HepG2 (cell line): Measurements from ENCODE around the gene SCAF11. TPM values are rescaled to one million over a fixed set of nuclear protein-coding genes. Genes with fewer than 3 reads are reported as not detected.

ENCODE experiments used
- ATAC-seq: fragments of 200-7000 bp; cut with Tn5 transposase; 3 replicates; pipeline ENCODE4 v1.9.1; 2020; ENCODE audit warnings: mild to moderate bottlenecking, moderate library complexity
- BruUV-seq: library from RNA; stranded (reverse); fragments of 400-500 nt; replicated peaks from 2 replicates; lab custom pipeline; 2021; lab: Mats Ljungman, UMichigan
- CTCF ChIA-PET: fragments of 300-600 bp; formaldehyde crosslinking; extraction: SDS; loops from one replicate; lab custom pipeline; 2021; ENCODE audit warnings: low total read pairs, inconsistent platforms, low intra/inter-chr PET ratio; lab: Yijun Ruan, JAX
- POLR2A ChIA-PET: fragments of 350-600 bp; sonication (Branson Sonifier 250); formaldehyde crosslinking; loops from one replicate; lab custom pipeline; 2020; ENCODE audit warnings: antibody characterized with exemption, inconsistent platforms; lab: Yijun Ruan, JAX
- DNase-seq: peaks from one replicate; pipeline ENCODE4 v3.0.0-alpha.2; 2015; ENCODE audit warnings: low spot score
- FAIRE-seq: peaks from 3 replicates; lab custom pipeline; 2011; peaks lifted over from hg19 to GRCh38; lab: Jason Lieb, UNC
- H2AFZ ChIP-seq: one replicate; pipeline ENCODE4 v1.6.1; 2011; ENCODE audit warnings: low read length, inconsistent platforms
- H3K27ac ChIP-seq: fragments of 300-600 bp; 3 replicates; pipeline ENCODE4 v1.8.0; 2011; ENCODE audit warnings: mixed run types, mild to moderate bottlenecking, mixed read lengths, low read length, inconsistent platforms; ENCODE audit not compliant: insufficient read depth; ENCODE audit errors: extremely low read length
- H3K27me3 ChIP-seq, 2 experiments: fragments of 200-600 bp in 1 of 2; 2 replicates in 1 of 2; 3 replicates in 1 of 2; pipeline versions ENCODE4 v1.6.0 to v1.8.0; 2011; ENCODE audit warnings: low read length in 2 of 2, mild to moderate bottlenecking in 2 of 2, moderate library complexity in 2 of 2, inconsistent platforms in 1 of 2; ENCODE audit not compliant: insufficient read depth in 2 of 2, control insufficient read depth in 1 of 2
- H3K36me3 ChIP-seq, 2 experiments: fragments of 200-600 bp in 1 of 2; replicated peaks in 1 of 2; 2 replicates in 1 of 2; 3 replicates in 1 of 2; pipeline versions ENCODE4 v1.5.1 to v1.8.0; 2011; ENCODE audit warnings: low read length in 2 of 2, inconsistent platforms in 1 of 2; ENCODE audit not compliant: insufficient read depth in 2 of 2, control insufficient read depth in 1 of 2
- H3K4me1 ChIP-seq: 2 replicates; pipeline ENCODE4 v1.5.1; 2012; ENCODE audit warnings: low read length, inconsistent platforms; ENCODE audit not compliant: insufficient read depth
- H3K4me2 ChIP-seq: 2 replicates; pipeline ENCODE4 v1.6.0; 2011; ENCODE audit warnings: low read depth, low read length, inconsistent platforms
- H3K4me3 ChIP-seq, 3 experiments: fragments of 200-600 bp in 1 of 3; sonication (generic), shearing (Covaris generic) in 1 of 3; replicated peaks in 1 of 3; 2 replicates each; pipeline ENCODE4 v1.5.1; 2011 to 2016; ENCODE audit warnings: low read length in 3 of 3, inconsistent platforms in 2 of 3, low read depth in 2 of 3, mild to moderate bottlenecking in 2 of 3, control low read depth in 1 of 3, mixed read lengths in 1 of 3; ENCODE audit not compliant: insufficient read depth in 1 of 3
- H3K79me2 ChIP-seq: one replicate; pipeline ENCODE4 v1.6.1; 2011; ENCODE audit warnings: low read length, inconsistent platforms; ENCODE audit not compliant: insufficient read depth
- H3K9ac ChIP-seq: 2 replicates; pipeline ENCODE4 v1.6.0; 2011; ENCODE audit warnings: mild to moderate bottlenecking, low read depth, low read length, inconsistent platforms; ENCODE audit not compliant: insufficient read depth
- H3K9me3 ChIP-seq: 2 replicates; pipeline ENCODE4 v1.5.1; 2012; ENCODE audit warnings: mild to moderate bottlenecking, low read length
- H4K20me1 ChIP-seq: 2 replicates; pipeline ENCODE4 v1.6.0; 2011; ENCODE audit warnings: inconsistent platforms, mild to moderate bottlenecking, low read length, moderate library complexity; ENCODE audit not compliant: insufficient read depth
- ERF ChIP-seq: IDR thresholded peaks from 2 replicates; pipeline ENCODE4 v1.6.1; 2018; ENCODE audit warnings: missing biosample characterization, missing genetic modification reagents
- FOXJ3 ChIP-seq: sonication (generic); formaldehyde crosslinking; IDR thresholded peaks from 2 replicates; pipeline ENCODE4 v1.4.0; 2020; ENCODE audit warnings: missing genetic modification reagents, mild to moderate bottlenecking, borderline replicate concordance
- POGZ ChIP-seq: sonication (generic); formaldehyde crosslinking; IDR thresholded peaks from 2 replicates; pipeline ENCODE4 v1.4.0; 2020; ENCODE audit warnings: mild to moderate bottlenecking, missing genetic modification reagents
- SRY ChIP-seq: sonication (generic); formaldehyde crosslinking; IDR thresholded peaks from 2 replicates; pipeline ENCODE4 v1.8.0; 2022; ENCODE audit warnings: mild to moderate bottlenecking, missing genetic modification reagents
- STAT5B ChIP-seq: sonication (generic); formaldehyde crosslinking; IDR thresholded peaks from 2 replicates; pipeline ENCODE4 v1.4.0; 2020; ENCODE audit warnings: missing genetic modification reagents
- TOPORS ChIP-seq: sonication (generic); formaldehyde crosslinking; IDR thresholded peaks from 2 replicates; pipeline ENCODE4 v1.8.0; 2023; ENCODE audit warnings: mild to moderate bottlenecking, missing genetic modification reagents
- ZNF232 ChIP-seq: sonication (generic); formaldehyde crosslinking; IDR thresholded peaks from 2 replicates; pipeline ENCODE4 v1.4.0; 2020; ENCODE audit warnings: missing genetic modification reagents, borderline replicate concordance
- ZNF749 ChIP-seq: sonication (generic); formaldehyde crosslinking; IDR thresholded peaks from 2 replicates; pipeline ENCODE4 v1.8.0; 2022; ENCODE audit warnings: mild to moderate bottlenecking, missing genetic modification reagents, moderate library complexity, borderline replicate concordance
- WGBS: methylation state at CpG from one replicate; pipeline ENCODE4 v1.1.6; 2017; ENCODE audit warnings: low lambda C conversion rate; 5-methylcytosine and 5-hydroxymethylcytosine counted together
- in situ Hi-C: cut with HindIII; loops from 2 replicates; pipeline ENCODE4 v1.10.0; 2017; ENCODE audit warnings: low pct_unique_long_range_greater_than_20kb; ENCODE audit not compliant: extremely low pct_ligation_motif_present
- intact Hi-C: fragments of 100-400 bp; cut with micrococcal nuclease; formaldehyde crosslinking; loops from one replicate; pipeline ENCODE4 v1.10.0; 2022; ENCODE audit not compliant: unreplicated experiment
- polyA plus RNA-seq, 8 experiments: library from polyadenylated mRNA; depleted of rRNA in 3 of 8; stranded (reverse) in 7 of 8; unstranded in 1 of 8; fragments of >200 nt; fragmentation: Illumina TruSeq in 4 of 8; extraction: Trizol in 4 of 8; gene quantifications; 2 replicates each; pipeline versions ENCODE4 v1.2.1 to v1.2.3, GENCODE V29; 2011 to 2016; ENCODE audit warnings: low read depth in 4 of 8, missing spikeins in 1 of 8, mixed read lengths in 1 of 8; ENCODE audit not compliant: insufficient read depth in 1 of 8
- total RNA-seq, 5 experiments: library from RNA; depleted of rRNA; stranded (reverse); fragments of >200 nt; fragmentation: Illumina TruSeq; extraction: Trizol; gene quantifications; 2 replicates each; pipeline ENCODE4 v1.2.3, GENCODE V29; 2016; ENCODE audit warnings: low read depth in 1 of 5
- TF ChIP-seq, protein P1 (sequence below): sonication (generic); formaldehyde crosslinking; IDR thresholded peaks from 2 replicates; pipeline ENCODE4 v1.4.0; 2020; ENCODE audit warnings: missing genetic modification reagents
- TF ChIP-seq, protein P2 (sequence below): IDR thresholded peaks from 2 replicates; pipeline ENCODE4 v1.6.1; 2016; ENCODE audit warnings: mild to moderate bottlenecking, missing biosample characterization, missing genetic modification reagents
- TF ChIP-seq, protein P3 (sequence below): sonication (generic); formaldehyde crosslinking; IDR thresholded peaks from 2 replicates; pipeline ENCODE4 v1.4.0; 2020; ENCODE audit warnings: mild to moderate bottlenecking, missing genetic modification reagents

SCAF11 gene
- total and polyA plus RNA-seq, 2 of the 13 experiments (the other 11 are each of a cell fraction or from before 2014, with no cell fraction given): 26.9 to 38.3 TPM

DNA sequence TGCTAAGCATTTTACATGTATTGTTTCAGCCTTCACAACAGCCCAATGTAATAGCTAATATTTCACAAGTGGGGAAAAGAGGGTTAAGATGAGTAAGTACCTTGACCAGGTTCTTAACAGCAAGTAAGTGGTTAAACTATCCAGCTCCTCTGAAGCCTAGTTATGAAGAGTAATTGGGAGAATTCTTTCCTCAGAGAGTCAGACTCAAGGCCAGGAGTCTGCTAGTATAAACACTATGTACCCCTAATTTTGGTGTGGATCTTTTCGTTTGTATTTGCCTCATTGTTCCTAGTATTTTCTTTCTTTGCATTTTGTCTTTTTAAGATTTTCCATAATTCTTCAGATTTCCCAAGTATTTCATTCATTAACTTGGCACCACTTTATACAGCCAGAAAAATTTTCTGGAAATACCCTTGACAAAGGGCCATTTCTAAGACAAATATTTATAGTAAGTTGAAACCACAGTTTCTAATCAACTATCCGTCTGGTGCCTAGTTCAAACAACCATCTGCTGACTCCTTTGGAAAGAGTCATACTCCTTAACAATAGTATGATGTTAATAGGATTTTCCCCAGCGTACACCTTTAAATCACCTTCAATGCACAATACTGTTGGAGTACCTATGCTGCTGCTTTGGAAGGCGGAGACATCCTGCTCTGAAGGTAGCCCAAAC lies 81.2 kb downstream of the SCAF11 start:
- TF ChIP-seq ERF (CRISPR knock-in tag): no peak
- TF ChIP-seq, protein P1, sequence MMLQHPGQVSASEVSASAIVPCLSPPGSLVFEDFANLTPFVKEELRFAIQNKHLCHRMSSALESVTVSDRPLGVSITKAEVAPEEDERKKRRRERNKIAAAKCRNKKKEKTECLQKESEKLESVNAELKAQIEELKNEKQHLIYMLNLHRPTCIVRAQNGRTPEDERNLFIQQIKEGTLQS: no peak
- TF ChIP-seq, protein P2, sequence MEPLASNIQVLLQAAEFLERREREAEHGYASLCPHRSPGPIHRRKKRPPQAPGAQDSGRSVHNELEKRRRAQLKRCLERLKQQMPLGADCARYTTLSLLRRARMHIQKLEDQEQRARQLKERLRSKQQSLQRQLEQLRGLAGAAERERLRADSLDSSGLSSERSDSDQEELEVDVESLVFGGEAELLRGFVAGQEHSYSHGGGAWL (CRISPR knock-in tag): no peak
- TF ChIP-seq TOPORS (CRISPR knock-in tag): no peak
- TF ChIP-seq ZNF232 (CRISPR knock-in tag): no peak
- TF ChIP-seq STAT5B: no peak
- no peak for TF ChIP-seq SRY
- TF ChIP-seq, protein P3, sequence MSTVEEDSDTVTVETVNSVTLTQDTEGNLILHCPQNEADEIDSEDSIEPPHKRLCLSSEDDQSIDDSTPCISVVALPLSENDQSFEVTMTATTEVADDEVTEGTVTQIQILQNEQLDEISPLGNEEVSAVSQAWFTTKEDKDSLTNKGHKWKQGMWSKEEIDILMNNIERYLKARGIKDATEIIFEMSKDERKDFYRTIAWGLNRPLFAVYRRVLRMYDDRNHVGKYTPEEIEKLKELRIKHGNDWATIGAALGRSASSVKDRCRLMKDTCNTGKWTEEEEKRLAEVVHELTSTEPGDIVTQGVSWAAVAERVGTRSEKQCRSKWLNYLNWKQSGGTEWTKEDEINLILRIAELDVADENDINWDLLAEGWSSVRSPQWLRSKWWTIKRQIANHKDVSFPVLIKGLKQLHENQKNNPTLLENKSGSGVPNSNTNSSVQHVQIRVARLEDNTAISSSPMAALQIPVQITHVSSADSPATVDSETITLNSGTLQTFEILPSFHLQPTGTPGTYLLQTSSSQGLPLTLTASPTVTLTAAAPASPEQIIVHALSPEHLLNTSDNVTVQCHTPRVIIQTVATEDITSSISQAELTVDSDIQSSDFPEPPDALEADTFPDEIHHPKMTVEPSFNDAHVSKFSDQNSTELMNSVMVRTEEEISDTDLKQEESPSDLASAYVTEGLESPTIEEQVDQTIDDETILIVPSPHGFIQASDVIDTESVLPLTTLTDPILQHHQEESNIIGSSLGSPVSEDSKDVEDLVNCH (CRISPR knock-in tag): no peak
- no peak for TF ChIP-seq ZNF749 (CRISPR knock-in tag)
- no peak for TF ChIP-seq POGZ
- no peak for TF ChIP-seq FOXJ3 (CRISPR knock-in tag)
- TF ChIP-seq, all 625 proteins: peak for 0
- Histone ChIP-seq H3K9ac (no peak overlapping the region), H3K9me3 (no peaks in the 10 kb centered on the region), H4K20me1 (no peaks in the 10 kb centered on the region), H3K27me3 (no peaks in the 10 kb centered on the region), H3K4me2 (no peak overlapping the region), H3K27ac (no peak overlapping the region), H3K4me1 (no peaks in the 10 kb centered on the region), H3K4me3 (no peak overlapping the region), H3K36me3 (peaks cover 1 to 11% of the 10 kb centered on the region in 2 experiments; a peak in 3 of 5 replicates), H3K79me2 (no peaks in the 10 kb centered on the region), H2AFZ (no peak overlapping the region)
- CTCF ChIA-PET: no interaction called here
- WGBS: 86% methylated on average over 4 of the region's 4 CpGs
- POLR2A ChIA-PET: no interaction called here
- in situ Hi-C loops: no loop called here
- no TSS peak for BruUV-seq
- ATAC-seq: no peak
- intact Hi-C loops: no loop called here
- DNase-seq: no peak
- no peak for FAIRE-seq
